Measurements from ENCODE around the gene PCDH9.

- TF ChIP-seq CTCF (conservative IDR thresholded peaks at IDR 0.05; ENCODE audit: low read depth, low read length) = no peak
- no peak for TF ChIP-seq EZH2 (IDR thresholded peaks at IDR 0.05; ENCODE audit: borderline replicate concordance, low read depth, low read length, poor library complexity, severe bottlenecking)
Measured at GRCh38 chr13:66948910-66949309, 281.2 kb downstream of the PCDH9 start.

All from A673 (cell line).